ENCODE data around the gene MOGAT2.

MOGAT2 gene

GRCh38 chr11:75766443-75767227 lies 49.0 kb downstream of the MOGAT2 start:
- Mint-ChIP-seq H3K4me3 (no peak overlapping the region), H3K36me3 (ENCODE audit: low read depth) (no peaks in the 10 kb centered on the region), H3K27ac (no peak overlapping the region), H3K9me3 (peaks cover 5% of the 10 kb centered on the region), H3K27me3 (ENCODE audit: low read depth, poor library complexity) (peaks cover 68% of the 10 kb centered on the region), H3K4me1 (peaks cover 38% of the 10 kb centered on the region)
- TF ChIP-seq, protein P1, sequence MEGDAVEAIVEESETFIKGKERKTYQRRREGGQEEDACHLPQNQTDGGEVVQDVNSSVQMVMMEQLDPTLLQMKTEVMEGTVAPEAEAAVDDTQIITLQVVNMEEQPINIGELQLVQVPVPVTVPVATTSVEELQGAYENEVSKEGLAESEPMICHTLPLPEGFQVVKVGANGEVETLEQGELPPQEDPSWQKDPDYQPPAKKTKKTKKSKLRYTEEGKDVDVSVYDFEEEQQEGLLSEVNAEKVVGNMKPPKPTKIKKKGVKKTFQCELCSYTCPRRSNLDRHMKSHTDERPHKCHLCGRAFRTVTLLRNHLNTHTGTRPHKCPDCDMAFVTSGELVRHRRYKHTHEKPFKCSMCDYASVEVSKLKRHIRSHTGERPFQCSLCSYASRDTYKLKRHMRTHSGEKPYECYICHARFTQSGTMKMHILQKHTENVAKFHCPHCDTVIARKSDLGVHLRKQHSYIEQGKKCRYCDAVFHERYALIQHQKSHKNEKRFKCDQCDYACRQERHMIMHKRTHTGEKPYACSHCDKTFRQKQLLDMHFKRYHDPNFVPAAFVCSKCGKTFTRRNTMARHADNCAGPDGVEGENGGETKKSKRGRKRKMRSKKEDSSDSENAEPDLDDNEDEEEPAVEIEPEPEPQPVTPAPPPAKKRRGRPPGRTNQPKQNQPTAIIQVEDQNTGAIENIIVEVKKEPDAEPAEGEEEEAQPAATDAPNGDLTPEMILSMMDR (IDR thresholded peaks at IDR 0.05): no peak
- no peak for DNase-seq

- DNase-seq: no peak
- TF ChIP-seq, protein P1 (IDR thresholded peaks at IDR 0.05): no peak
- peaks cover 38% of the 10 kb centered on the region for H3K4me1 Mint-ChIP-seq
- H3K4me3 Mint-ChIP-seq: peak overlapping the region; percentile 62
- H3K27ac Mint-ChIP-seq: no peak overlapping the region
- H3K27me3 Mint-ChIP-seq (ENCODE audit: low read depth, poor library complexity): peaks cover 73% of the 10 kb centered on the region
- H3K36me3 Mint-ChIP-seq (ENCODE audit: low read depth): no peaks in the 10 kb centered on the region
- H3K9me3 Mint-ChIP-seq: peaks cover 5% of the 10 kb centered on the region
These were observed 49.6 kb downstream of the MOGAT2 start for GRCh38 chr11:75767228-75767572.

DNA sequence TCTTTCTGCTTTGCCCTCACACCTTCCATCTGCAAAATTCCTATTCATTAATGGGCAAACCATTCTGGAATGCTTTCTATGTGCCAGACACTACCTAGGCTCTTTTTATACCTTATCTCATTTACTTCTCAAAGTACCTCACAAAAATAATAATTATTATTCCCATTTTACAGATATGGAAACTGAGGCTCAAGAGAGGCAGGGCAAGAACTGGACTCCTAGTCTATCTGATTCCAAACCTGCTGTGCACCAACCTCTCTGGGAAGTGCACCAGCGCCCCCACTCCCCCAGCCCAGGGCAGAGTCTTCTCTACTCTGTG lies 50.1 kb downstream of the MOGAT2 start:
- Mint-ChIP-seq H3K27ac (no peak overlapping the region), H3K4me1 (peaks cover 37% of the 10 kb centered on the region), H3K9me3 (peaks cover 5% of the 10 kb centered on the region), H3K36me3 (ENCODE audit: low read depth) (no peaks in the 10 kb centered on the region), H3K27me3 (ENCODE audit: low read depth, poor library complexity) (peaks cover 78% of the 10 kb centered on the region), H3K4me3 (peak overlapping the region; percentile 68)
- TF ChIP-seq, protein P1 (IDR thresholded peaks at IDR 0.05): no peak
- DNase-seq: no peak

GRCh38 chr11:75768112-75768908 lies 50.7 kb downstream of the MOGAT2 start, which contains the start of gene DGAT2:
Gene DGAT2 (plus strand): TSS chr11:75768778. CDS start chr11:75768992, 214 bp downstream.
- H3K36me3 Mint-ChIP-seq (ENCODE audit: low read depth): no peaks in the 10 kb centered on the region
- peaks cover 5% of the 10 kb centered on the region for H3K9me3 Mint-ChIP-seq
- TF ChIP-seq, protein P1 (IDR thresholded peaks at IDR 0.05): peak; percentile 27
- DNase-seq: peak; percentile 84
- peak within 1 kb of the TSS; percentile 39 for H3K27ac Mint-ChIP-seq
- peak within 1 kb of the TSS; percentile 68 for H3K4me3 Mint-ChIP-seq
- H3K4me1 Mint-ChIP-seq: peaks cover 31% of the 10 kb centered on the region
- peaks cover 79% of the 10 kb centered on the region for H3K27me3 Mint-ChIP-seq (ENCODE audit: low read depth, poor library complexity)

DNA sequence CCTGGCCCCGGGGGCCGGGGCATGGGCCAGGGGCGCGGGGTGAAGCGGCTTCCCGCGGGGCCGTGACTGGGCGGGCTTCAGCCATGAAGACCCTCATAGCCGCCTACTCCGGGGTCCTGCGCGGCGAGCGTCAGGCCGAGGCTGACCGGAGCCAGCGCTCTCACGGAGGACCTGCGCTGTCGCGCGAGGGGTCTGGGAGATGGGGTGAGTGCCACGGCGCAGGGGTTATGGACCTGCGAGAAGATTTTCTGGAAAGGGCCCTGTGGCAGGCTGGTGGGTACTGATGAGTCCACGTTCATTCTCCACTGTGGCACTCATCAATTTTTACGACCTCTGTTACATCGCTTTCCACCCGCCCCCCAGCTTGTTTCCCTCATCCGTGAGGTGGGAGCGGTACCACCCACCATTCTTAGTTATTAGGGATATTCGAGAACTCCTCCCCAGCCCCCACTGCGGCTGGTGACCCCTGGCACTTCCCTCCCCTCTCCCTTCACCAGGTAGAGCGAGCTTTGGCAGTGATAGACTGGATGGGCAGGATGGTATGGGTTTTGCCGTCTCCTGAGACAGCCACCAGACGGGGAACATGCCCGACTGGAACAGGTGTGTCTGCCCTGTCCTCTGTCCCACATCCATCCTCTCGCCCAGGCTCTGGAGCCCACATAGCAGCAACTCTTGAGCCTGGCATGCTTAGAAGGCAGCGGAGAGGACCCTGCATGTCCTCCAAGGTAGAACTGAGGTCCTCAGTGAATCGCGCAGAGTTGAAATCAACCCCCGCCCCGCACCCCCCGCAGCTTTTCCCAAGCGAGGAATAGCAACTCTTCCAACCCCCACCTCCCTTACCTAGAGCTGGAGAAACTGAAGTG lies 51.5 kb downstream of the MOGAT2 start:
- TF ChIP-seq, protein P1 (IDR thresholded peaks at IDR 0.05): no peak
- Mint-ChIP-seq H3K27me3 (ENCODE audit: low read depth, poor library complexity) (peaks cover 79% of the 10 kb centered on the region), H3K4me1 (peaks cover 28% of the 10 kb centered on the region), H3K27ac (no peak overlapping the region), H3K9me3 (peaks cover 5% of the 10 kb centered on the region), H3K36me3 (ENCODE audit: low read depth) (no peaks in the 10 kb centered on the region), H3K4me3 (peak overlapping the region; percentile 48)
- no peak for DNase-seq
